ENCODE measurements around the gene RPAP2. TPM values are rescaled to one million over a fixed set of nuclear protein-coding genes. Genes with fewer than 3 reads are reported as not detected.

The RPAP2 gene
- polyA plus RNA-seq, 1 donor: 37.1 TPM

DNA sequence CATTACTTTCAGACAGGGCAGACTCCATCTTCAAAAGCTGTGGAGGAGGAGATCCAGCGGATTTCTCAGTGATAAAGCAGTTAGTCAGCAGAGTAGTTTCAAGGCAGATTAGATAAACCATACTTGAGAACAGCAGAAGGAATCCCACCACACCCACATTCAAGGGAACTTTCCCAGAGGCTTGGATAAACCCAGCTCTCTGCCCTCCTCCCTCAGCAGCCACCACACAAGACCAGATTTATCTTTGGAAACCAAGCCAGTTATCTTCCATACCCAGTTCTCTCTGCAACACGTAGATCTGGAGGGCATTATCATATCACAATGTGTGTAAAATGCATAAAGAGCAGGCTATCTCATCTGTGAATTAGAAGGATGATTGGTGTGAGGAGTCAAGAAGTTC is 147.7 kb downstream of the RPAP2 start:
- DNase-seq: no peak

GRCh38 chr1:92447033-92447681 is 148.3 kb downstream of the RPAP2 start:
- no peak for DNase-seq

GRCh38 chr1:92447976-92448375 is 149.1 kb downstream of the RPAP2 start:
- DNase-seq: no peak

Other genes starting within 250 kb of the RPAP2 start
- 0.52 TPM for gene SETSIP, start 223.6 kb upstream of the RPAP2 start, polyA plus RNA-seq (ENCODE audit: insufficient read length)
- gene BTBD8, start 218.7 kb upstream of the RPAP2 start, polyA plus RNA-seq (ENCODE audit: insufficient read length): 9.0 TPM
- 0.37 TPM for gene C1orf146, start 81.1 kb upstream of the RPAP2 start, polyA plus RNA-seq (ENCODE audit: insufficient read length)
- gene GLMN, start 72 bp upstream of the RPAP2 start, polyA plus RNA-seq (ENCODE audit: insufficient read length): 33.0 TPM
- 0.23 TPM for gene GFI1, start 187.9 kb downstream of the RPAP2 start, polyA plus RNA-seq (ENCODE audit: insufficient read length)